Type B pancreatic cell (in vitro differentiated cells): Measurements from ENCODE around the gene AQP12A. TPM values are rescaled to one million over a fixed set of nuclear protein-coding genes. Genes with fewer than 3 reads are reported as not detected.
"Not testable (repeated sequence)": the region's sequence is repeated elsewhere in the genome, so short reads cannot be mapped to it uniquely, and the experiment has no call there.

Experiments used
- DNase-seq: peaks from one replicate; pipeline ENCODE4 v3.0.0; 2021; ENCODE audit warnings: mixed read lengths; ENCODE audit not compliant: unreplicated experiment; ENCODE audit errors: extremely low spot score
- H3K27ac Mint-ChIP-seq: 2 replicates; pipeline ENCODE4 v1.8.0; 2021; ENCODE audit warnings: mild to moderate bottlenecking, mixed read lengths
- H3K27me3 Mint-ChIP-seq: 2 replicates; pipeline ENCODE4 v1.8.0; 2021; ENCODE audit warnings: mixed read lengths
- H3K36me3 Mint-ChIP-seq: 2 replicates; pipeline ENCODE4 v1.8.0; 2021; ENCODE audit warnings: mixed read lengths
- H3K4me1 Mint-ChIP-seq: one replicate; pipeline ENCODE4 v1.8.0; 2021; ENCODE audit warnings: mixed read lengths; ENCODE audit not compliant: unreplicated experiment
- H3K4me3 Mint-ChIP-seq: 2 replicates; pipeline ENCODE4 v1.8.0; 2021; ENCODE audit warnings: mild to moderate bottlenecking, mixed read lengths
- H3K9me3 Mint-ChIP-seq: 2 replicates; pipeline ENCODE4 v1.8.0; 2021; ENCODE audit warnings: mixed read lengths
- total RNA-seq: library from RNA; stranded (reverse); gene quantifications from 2 replicates; pipeline ENCODE4 v1.2.1, GENCODE V29; 2021; ENCODE audit warnings: low replicate concordance
- TF ChIP-seq, protein P1 (sequence below): fragments of 200-600 bp; sonication (generic); conservative IDR thresholded peaks from 2 replicates; pipeline ENCODE4 v1.5.0; 2021; ENCODE audit warnings: antibody characterized with exemption, mild to moderate bottlenecking

Gene AQP12A
- total RNA-seq, 1 donor from 2014 or later: 0.97 TPM

GRCh38 chr2:240650254-240650965, 41.3 kb upstream of the AQP12A start:
- Mint-ChIP-seq H3K9me3 (no peaks in the 10 kb centered on the region), H3K4me1 (peaks cover 11% of the 10 kb centered on the region), H3K27ac (no peak overlapping the region), H3K27me3 (peaks cover 72% of the 10 kb centered on the region), H3K36me3 (no peaks in the 10 kb centered on the region), H3K4me3 (no peak overlapping the region)
- no peak for DNase-seq
- TF ChIP-seq, protein P1, sequence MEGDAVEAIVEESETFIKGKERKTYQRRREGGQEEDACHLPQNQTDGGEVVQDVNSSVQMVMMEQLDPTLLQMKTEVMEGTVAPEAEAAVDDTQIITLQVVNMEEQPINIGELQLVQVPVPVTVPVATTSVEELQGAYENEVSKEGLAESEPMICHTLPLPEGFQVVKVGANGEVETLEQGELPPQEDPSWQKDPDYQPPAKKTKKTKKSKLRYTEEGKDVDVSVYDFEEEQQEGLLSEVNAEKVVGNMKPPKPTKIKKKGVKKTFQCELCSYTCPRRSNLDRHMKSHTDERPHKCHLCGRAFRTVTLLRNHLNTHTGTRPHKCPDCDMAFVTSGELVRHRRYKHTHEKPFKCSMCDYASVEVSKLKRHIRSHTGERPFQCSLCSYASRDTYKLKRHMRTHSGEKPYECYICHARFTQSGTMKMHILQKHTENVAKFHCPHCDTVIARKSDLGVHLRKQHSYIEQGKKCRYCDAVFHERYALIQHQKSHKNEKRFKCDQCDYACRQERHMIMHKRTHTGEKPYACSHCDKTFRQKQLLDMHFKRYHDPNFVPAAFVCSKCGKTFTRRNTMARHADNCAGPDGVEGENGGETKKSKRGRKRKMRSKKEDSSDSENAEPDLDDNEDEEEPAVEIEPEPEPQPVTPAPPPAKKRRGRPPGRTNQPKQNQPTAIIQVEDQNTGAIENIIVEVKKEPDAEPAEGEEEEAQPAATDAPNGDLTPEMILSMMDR: no peak

- H3K4me1 Mint-ChIP-seq: peaks cover 11% of the 10 kb centered on the region
- no peak overlapping the region for H3K4me3 Mint-ChIP-seq
- no peaks in the 10 kb centered on the region for H3K36me3 Mint-ChIP-seq
- H3K27ac Mint-ChIP-seq: no peak overlapping the region
- peaks cover 68% of the 10 kb centered on the region for H3K27me3 Mint-ChIP-seq
- DNase-seq: no peak
- no peaks in the 10 kb centered on the region for H3K9me3 Mint-ChIP-seq
- TF ChIP-seq, protein P1: no peak
Observed at GRCh38 chr2:240651185-240651584, 40.5 kb upstream of the AQP12A start.

GRCh38 chr2:240655931-240656886, 35.5 kb upstream of the AQP12A start:
- peaks cover 74% of the 10 kb centered on the region for H3K27me3 Mint-ChIP-seq
- DNase-seq: no peak

GRCh38 chr2:240659883-240660282, 31.8 kb upstream of the AQP12A start:
- DNase-seq: not testable (repeated sequence)
- peaks cover 64% of the 10 kb centered on the region for H3K27me3 Mint-ChIP-seq

More at GRCh38 chr2:240655931-240656886, 35.5 kb upstream of the AQP12A start:
- no peaks in the 10 kb centered on the region for H3K36me3 Mint-ChIP-seq
- no peaks in the 10 kb centered on the region for H3K9me3 Mint-ChIP-seq
- TF ChIP-seq, protein P1: no peak
- H3K4me1 Mint-ChIP-seq: no peaks in the 10 kb centered on the region
- no peak overlapping the region for H3K4me3 Mint-ChIP-seq
- H3K27ac Mint-ChIP-seq: no peak overlapping the region

DNA sequence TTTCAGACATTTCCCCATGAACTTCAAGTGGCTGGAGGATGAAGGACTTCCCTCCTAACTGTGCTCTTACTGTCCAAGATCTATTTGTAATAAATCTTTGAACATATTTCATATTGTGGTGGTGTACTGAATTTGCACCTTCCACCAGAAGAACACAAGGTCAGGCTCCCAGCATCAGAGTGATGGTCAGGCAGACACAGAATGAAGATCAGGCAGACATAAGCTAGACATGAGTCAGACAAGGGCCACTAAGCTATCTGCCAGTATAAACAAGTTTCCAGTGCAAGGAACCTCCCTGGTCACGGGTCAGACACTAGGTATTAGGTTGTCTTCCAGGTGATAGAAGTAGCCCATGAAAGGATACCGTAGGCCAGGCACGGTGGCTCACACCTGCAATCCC, 29.0 kb upstream of the AQP12A start:
- no peak overlapping the region for H3K27ac Mint-ChIP-seq
- H3K4me1 Mint-ChIP-seq: no peaks in the 10 kb centered on the region
- H3K36me3 Mint-ChIP-seq: no peaks in the 10 kb centered on the region
- H3K4me3 Mint-ChIP-seq: no peak overlapping the region
- peaks cover 64% of the 10 kb centered on the region for H3K27me3 Mint-ChIP-seq
- no peak for DNase-seq
- peaks cover 6% of the 10 kb centered on the region for H3K9me3 Mint-ChIP-seq
- TF ChIP-seq, protein P1: no peak

More at GRCh38 chr2:240659883-240660282, 31.8 kb upstream of the AQP12A start:
- H3K27ac Mint-ChIP-seq, H3K4me3 Mint-ChIP-seq, H3K4me1 Mint-ChIP-seq, H3K36me3 Mint-ChIP-seq, H3K9me3 Mint-ChIP-seq: not testable (repeated sequence)
